ENCODE measurements around the gene CREB3L1.

GRCh38 chr11:46270684-46271083, 6.8 kb upstream of the CREB3L1 start:
- TF ChIP-seq EZH2phosphoT487 (IDR thresholded peaks at IDR 0.05; ENCODE audit: borderline replicate concordance, low read length): no peak
- TF ChIP-seq CTCF (conservative IDR thresholded peaks at IDR 0.05; ENCODE audit: low read depth, low read length): no peak
- no peak for TF ChIP-seq EZH2 (IDR thresholded peaks at IDR 0.05; ENCODE audit: low read length, unreplicated experiment)
